Left hindlimb (tissue), 1 donor: ENCODE results near the gene TXN.
"Not testable (repeated sequence)": the region's sequence is repeated elsewhere in the genome, so short reads cannot be mapped to it uniquely, and the experiment has no call there.

Experiments
- DNase-seq: peaks from one replicate; pipeline ENCODE4 v3.0.0-alpha.2; 2018

Gene TXN

GRCh38 chr9:110206389-110206788, 49.9 kb downstream of the TXN start:
- no peak for DNase-seq

GRCh38 chr9:110205612-110206011, 50.7 kb downstream of the TXN start:
- DNase-seq = not testable (repeated sequence)

- DNase-seq = no peak
Measured at GRCh38 chr9:110202232-110202631, 54.1 kb downstream of the TXN start.

DNA sequence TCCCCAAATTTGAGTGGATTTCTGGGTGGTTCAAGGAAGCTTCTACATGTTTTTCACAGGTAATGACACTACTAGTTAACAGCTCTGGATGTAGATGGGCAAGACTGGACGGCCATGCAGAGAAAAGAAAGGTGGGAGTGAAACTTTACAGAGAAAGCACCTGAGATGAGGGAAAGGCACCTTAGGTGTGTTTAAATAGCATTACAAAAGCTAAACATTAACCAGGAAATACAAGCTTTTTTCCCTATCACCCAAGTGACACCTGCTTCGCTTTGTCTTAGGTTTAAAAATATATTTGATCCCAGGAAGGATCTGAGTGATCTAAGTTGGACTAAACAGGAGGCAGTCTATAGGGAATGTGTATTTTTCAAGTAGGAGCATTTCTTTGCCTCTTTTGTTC, 56.7 kb downstream of the TXN start:
- DNase-seq = no peak

GRCh38 chr9:110198357-110198756, 58.0 kb downstream of the TXN start:
- no peak for DNase-seq

- DNase-seq = no peak
Measured at GRCh38 chr9:110197330-110198187, 58.7 kb downstream of the TXN start.

- DNase-seq = not testable (repeated sequence)
Measured at GRCh38 chr9:110196084-110196499, 60.2 kb downstream of the TXN start.
